ENCODE measurements around the gene IFNAR1.
A peak's percentile ranks its signal among the peaks of the same experiment; 100 is the strongest.

Gene IFNAR1

GRCh38 chr21:33325222-33326067 lies 675 bp downstream of the IFNAR1 start:
- no peak for TF ChIP-seq CTCF (IDR thresholded peaks at IDR 0.05; ENCODE audit: extremely low read depth, insufficient read depth, missing control alignments)
- peak; percentile 35 for DNase-seq (ENCODE audit: low spot score)
- in situ Hi-C loops (cut with MboI; ENCODE audit: low pct_unique_long_range_greater_than_20kb, low sequenced_read_pairs, unreplicated experiment), result no loop called here

- TF ChIP-seq CTCF (IDR thresholded peaks at IDR 0.05; ENCODE audit: extremely low read depth, insufficient read depth, missing control alignments), result no peak
- in situ Hi-C loops (cut with MboI; ENCODE audit: low pct_unique_long_range_greater_than_20kb, low sequenced_read_pairs, unreplicated experiment), result no loop called here
- DNase-seq (ENCODE audit: low spot score), result no peak
Measured at GRCh38 chr21:33327326-33327725, 2.6 kb downstream of the IFNAR1 start.

- no peak for TF ChIP-seq CTCF (IDR thresholded peaks at IDR 0.05; ENCODE audit: extremely low read depth, insufficient read depth, missing control alignments)
- DNase-seq (ENCODE audit: low spot score), result no peak
- in situ Hi-C loops (cut with MboI; ENCODE audit: low pct_unique_long_range_greater_than_20kb, low sequenced_read_pairs, unreplicated experiment), result no loop called here
Measured at GRCh38 chr21:33327792-33328433, 3.1 kb downstream of the IFNAR1 start.

- DNase-seq (ENCODE audit: low spot score), result no peak
- in situ Hi-C loops (cut with MboI; ENCODE audit: low pct_unique_long_range_greater_than_20kb, low sequenced_read_pairs, unreplicated experiment), result no loop called here
- TF ChIP-seq CTCF (IDR thresholded peaks at IDR 0.05; ENCODE audit: extremely low read depth, insufficient read depth, missing control alignments), result no peak
Measured at GRCh38 chr21:33330726-33331125, 6.0 kb downstream of the IFNAR1 start.

- in situ Hi-C loops (cut with MboI; ENCODE audit: low pct_unique_long_range_greater_than_20kb, low sequenced_read_pairs, unreplicated experiment), result no loop called here
- peak; percentile 27 for DNase-seq (ENCODE audit: low spot score)
- no peak for TF ChIP-seq CTCF (IDR thresholded peaks at IDR 0.05; ENCODE audit: extremely low read depth, insufficient read depth, missing control alignments)
Measured at GRCh38 chr21:33332143-33332542, 7.4 kb downstream of the IFNAR1 start.

- no peak for DNase-seq (ENCODE audit: low spot score)
- no peak for TF ChIP-seq CTCF (IDR thresholded peaks at IDR 0.05; ENCODE audit: extremely low read depth, insufficient read depth, missing control alignments)
- in situ Hi-C loops (cut with MboI; ENCODE audit: low pct_unique_long_range_greater_than_20kb, low sequenced_read_pairs, unreplicated experiment), result no loop called here
Measured at GRCh38 chr21:33334191-33334590, 9.4 kb downstream of the IFNAR1 start.

Measured in GM13977 (cell line).